ENCODE data around the gene NAPA.

- TF ChIP-seq CTCF (IDR thresholded peaks at IDR 0.05; ENCODE audit: low read depth, low read length, poor library complexity, severe bottlenecking) (no peak), EZH2phosphoT487 (IDR thresholded peaks at IDR 0.05; ENCODE audit: borderline replicate concordance, low read length) (no peak)
These were observed 43.0 kb downstream of the NAPA start, which contains the start of gene SLC8A2 for GRCh38 chr19:47471733-47472457.

Measured in DOHH2 (cell line).